GM12878 (cell line): ENCODE results near the gene DIP2C. TPM values are rescaled to one million over a fixed set of nuclear protein-coding genes. Genes with fewer than 3 reads are reported as not detected.

ENCODE experiments used
- ATAC-seq: fragments of 200-7000 bp; cut with Tn5 transposase; 3 replicates; pipeline ENCODE4 v1.9.1; 2020; ENCODE audit warnings: mild to moderate bottlenecking, moderate library complexity
- BruUV-seq: library from RNA; stranded (reverse); fragments of 400-500 nt; replicated peaks from 2 replicates; lab custom pipeline; 2021; lab: Mats Ljungman, UMichigan
- CTCF ChIA-PET: fragments of 300-600 bp; sonication (Branson Sonifier 250); formaldehyde crosslinking; extraction: SDS; loops from one replicate; lab custom pipeline; 2021; ENCODE audit warnings: inconsistent platforms; lab: Yijun Ruan, JAX
- POLR2A ChIA-PET: fragments of 350-600 bp; formaldehyde crosslinking; extraction: SDS; loops from one replicate; lab custom pipeline; 2021; ENCODE audit warnings: inconsistent platforms; lab: Charles Lee
- RAD21 ChIA-PET: fragments of 300-600 bp; sonication (Branson Sonifier 250); formaldehyde crosslinking; loops from one replicate; lab custom pipeline; 2023; ENCODE audit warnings: antibody characterized with exemption; ENCODE audit not compliant: unreplicated experiment; lab: Charles Lee
- SMC1A ChIA-PET: fragments of 300-600 bp; sonication (Branson Sonifier 250); formaldehyde crosslinking; loops from one replicate; lab custom pipeline; 2023; ENCODE audit not compliant: unreplicated experiment, uncharacterized antibody; lab: Charles Lee
- DNase-seq: peaks from one replicate; pipeline ENCODE4 v3.0.0-alpha.2; 2011; ENCODE audit warnings: low read depth, low spot score
- FAIRE-seq: peaks from 3 replicates; lab custom pipeline; 2011; peaks lifted over from hg19 to GRCh38; lab: Jason Lieb, UNC
- H2AFZ ChIP-seq: 2 replicates; pipeline ENCODE4 v1.6.0; 2011; ENCODE audit warnings: low read depth, low read length, control low read depth; ENCODE audit not compliant: control insufficient read depth
- H3K27ac ChIP-seq: 2 replicates; pipeline ENCODE4 v1.5.1; 2011; ENCODE audit warnings: control low read depth; ENCODE audit not compliant: control insufficient read depth, insufficient read depth
- H3K27me3 ChIP-seq, 2 experiments: replicated peaks in 1 of 2; 2 replicates each; pipeline versions ENCODE4 v1.6.0 to v1.6.1; 2011; ENCODE audit warnings: low read length in 1 of 2; ENCODE audit not compliant: control insufficient read depth in 2 of 2, insufficient read depth in 2 of 2
- H3K36me3 ChIP-seq, 2 experiments: 2 replicates each; pipeline ENCODE4 v1.5.1; 2011; ENCODE audit warnings: low read length in 1 of 2; ENCODE audit not compliant: control insufficient read depth in 2 of 2, insufficient read depth in 2 of 2
- H3K4me1 ChIP-seq: 2 replicates; pipeline ENCODE4 v1.6.1; 2011; ENCODE audit warnings: mild to moderate bottlenecking, low read length, moderate library complexity, mixed read lengths; ENCODE audit not compliant: control insufficient read depth, insufficient read depth
- H3K4me2 ChIP-seq: 2 replicates; pipeline ENCODE4 v1.6.0; 2011; ENCODE audit warnings: control low read depth; ENCODE audit not compliant: control insufficient read depth, insufficient read depth
- H3K4me3 ChIP-seq: fragments of 200-600 bp; sonication (generic); 2 replicates; pipeline ENCODE4 v1.5.1; 2016
- H3K79me2 ChIP-seq: 2 replicates; pipeline ENCODE4 v1.6.0; 2011; ENCODE audit warnings: low read length; ENCODE audit not compliant: control insufficient read depth, insufficient read depth
- H3K9ac ChIP-seq: 2 replicates; pipeline ENCODE4 v1.8.0; 2011; ENCODE audit warnings: low read length, control low read depth, mixed read lengths; ENCODE audit not compliant: control insufficient read depth, insufficient read depth
- H3K9me3 ChIP-seq: replicated peaks from 3 replicates; pipeline ENCODE4 v1.5.1; 2011; ENCODE audit warnings: mild to moderate bottlenecking, low read length; ENCODE audit not compliant: control insufficient read depth, insufficient read depth
- H4K20me1 ChIP-seq: 2 replicates; pipeline ENCODE4 v1.6.0; 2011; ENCODE audit not compliant: control insufficient read depth, insufficient read depth
- BHLHE40 ChIP-seq, 2 experiments: fragments of 450-650 bp in 1 of 2; IDR thresholded peaks; 2 replicates each; pipeline ENCODE4 v1.6.1; 2011 to 2017; ENCODE audit warnings: low read depth in 2 of 2, borderline replicate concordance in 1 of 2, improper control_type of control experiment in 1 of 2, low read length in 1 of 2, mild to moderate bottlenecking in 1 of 2
- E2F4 ChIP-seq: IDR thresholded peaks from 2 replicates; pipeline ENCODE4 v1.6.1; 2012; ENCODE audit warnings: low read depth, low read length, improper control_type of control experiment
- HDAC6 ChIP-seq: fragments of 200-600 bp; sonication (generic); IDR thresholded peaks from one replicate; pipeline ENCODE4 v1.8.0; 2017; ENCODE audit warnings: antibody characterized with exemption; ENCODE audit not compliant: unreplicated experiment
- HSF1 ChIP-seq: fragments of 150-350 bp; IDR thresholded peaks from 2 replicates; pipeline ENCODE4 v1.6.1; 2014; ENCODE audit warnings: mild to moderate bottlenecking, low read depth, low read length
- KAT2A ChIP-seq: conservative IDR thresholded peaks from 2 replicates; pipeline ENCODE4 v1.6.1; 2011; ENCODE audit warnings: low read depth, low read length; ENCODE audit not compliant: control insufficient read depth
- MEF2B ChIP-seq: fragments of 450-650 bp; IDR thresholded peaks from 2 replicates; pipeline ENCODE4 v1.6.1; 2018; ENCODE audit warnings: mild to moderate bottlenecking, moderate library complexity; ENCODE audit not compliant: partially characterized antibody, poor library complexity, severe bottlenecking
- MTA2 ChIP-seq: fragments of 450-650 bp; IDR thresholded peaks from 2 replicates; pipeline ENCODE4 v1.6.1; 2016; ENCODE audit warnings: low read depth, mild to moderate bottlenecking, moderate library complexity
- MYB ChIP-seq: fragments of 150-350 bp; IDR thresholded peaks from 2 replicates; pipeline ENCODE4 v1.6.1; 2014; ENCODE audit warnings: mild to moderate bottlenecking, low read depth, low read length, borderline replicate concordance
- PAX5 ChIP-seq: IDR thresholded peaks from 2 replicates; pipeline ENCODE4 v1.6.1; 2011; ENCODE audit warnings: low read depth, low read length, borderline replicate concordance
- POLR2AphosphoS5 ChIP-seq: IDR thresholded peaks from 2 replicates; pipeline ENCODE4 v1.6.1; 2011; ENCODE audit warnings: mild to moderate bottlenecking, low read length, inconsistent platforms
- PRDM15 ChIP-seq: fragments of 450-650 bp; formaldehyde crosslinking; IDR thresholded peaks from 2 replicates; pipeline ENCODE4 v1.4.0; 2020; ENCODE audit warnings: mild to moderate bottlenecking, moderate library complexity
- RAD51 ChIP-seq: fragments of 450-650 bp; IDR thresholded peaks from 2 replicates; pipeline ENCODE4 v1.6.1; 2016; ENCODE audit warnings: moderate library complexity, mild to moderate bottlenecking, inconsistent platforms
- RUNX3 ChIP-seq: IDR thresholded peaks from 2 replicates; pipeline ENCODE4 v1.6.1; 2012; ENCODE audit warnings: low read length, inconsistent platforms
- SKIL ChIP-seq: fragments of 450-650 bp; IDR thresholded peaks from 2 replicates; pipeline ENCODE4 v1.6.1; 2017; ENCODE audit warnings: mild to moderate bottlenecking, low read depth, inconsistent platforms; ENCODE audit not compliant: poor library complexity, severe bottlenecking
- SUZ12 ChIP-seq: fragments of 200-600 bp; sonication (generic); IDR thresholded peaks from one replicate; pipeline ENCODE4 v1.6.1; 2018; ENCODE audit warnings: antibody characterized with exemption, mild to moderate bottlenecking; ENCODE audit not compliant: unreplicated experiment
- TAF1 ChIP-seq: IDR thresholded peaks from 2 replicates; pipeline ENCODE4 v1.6.1; 2011; ENCODE audit warnings: mild to moderate bottlenecking, low read depth, low read length, borderline replicate concordance
- ZZZ3 ChIP-seq: IDR thresholded peaks from 2 replicates; pipeline ENCODE4 v1.6.1; 2011; ENCODE audit warnings: low read depth; ENCODE audit not compliant: control insufficient read depth, insufficient read length
- WGBS: methylation state at CpG from one replicate; pipeline ENCODE4 v1.1.6; 2016; ENCODE audit warnings: low lambda C conversion rate; ENCODE audit not compliant: insufficient replicate concordance, insufficient coverage; ENCODE audit errors: missing lambda C conversion rate; 5-methylcytosine and 5-hydroxymethylcytosine counted together
- in situ Hi-C: fragments of 300-500 bp; cut with MboI; formaldehyde crosslinking; loops from 9 replicates; pipeline ENCODE4 v1.14.3; 2018; ENCODE audit warnings: mixed read lengths
- intact Hi-C: fragments of 100-400 bp; cut with micrococcal nuclease; formaldehyde crosslinking; loops from one replicate; pipeline ENCODE4 v1.14.2; 2022; ENCODE audit not compliant: unreplicated experiment
- polyA plus RNA-seq, 11 experiments: library from polyadenylated mRNA; depleted of rRNA in 4 of 11; unstranded in 6 of 11; stranded (reverse) in 5 of 11; fragments of >200 nt; fragmentation: Nextera tagmentation in 4 of 11; fragmentation: Illumina TruSeq in 1 of 11; extraction: Ambion mirVana in 4 of 11; extraction: Trizol in 1 of 11; gene quantifications; 1 replicate in 1 of 11; 2 replicates in 10 of 11; pipeline versions ENCODE4 v1.2.1 to v1.2.3, GENCODE V29; 2011 to 2016; ENCODE audit warnings: inconsistent platforms in 2 of 11, missing spikeins in 2 of 11, low read depth in 1 of 11
- total RNA-seq, 4 experiments: library from RNA; depleted of rRNA in 3 of 4; stranded (reverse); fragments of >200 nt in 3 of 4; fragmentation: Illumina TruSeq in 1 of 4; extraction: Trizol in 1 of 4; gene quantifications; 2 replicates each; pipeline versions ENCODE4 v1.2.1 to v1.2.3, GENCODE V29; 2013 to 2021

Gene DIP2C
- total and polyA plus RNA-seq, 10 of the 15 experiments (the other 5 are each of a cell fraction or from before 2014, with no cell fraction given): 0.01 to 0.10 (median 0.06) TPM

GRCh38 chr10:271722-272121, 417.7 kb downstream of the DIP2C start:
- POLR2A ChIA-PET: no interaction called here
- intact Hi-C loops: no loop called here
- Histone ChIP-seq H3K79me2 (no peaks in the 10 kb centered on the region), H3K4me1 (0 out of 2 replicates have a peak, but pooled peaks cover 3% of the 10 kb centered on the region), H2AFZ (no peak overlapping the region), H3K4me3 (no peak overlapping the region), H3K27ac (no peak overlapping the region), H3K9ac (no peak overlapping the region), H3K27me3 (no peaks in the 10 kb centered on the region; a peak in 1 of 4 replicates), H3K4me2 (no peak overlapping the region), H3K36me3 (no peaks in the 10 kb centered on the region), H3K9me3 (no peaks in the 10 kb centered on the region), H4K20me1 (no peaks in the 10 kb centered on the region)
- in situ Hi-C loops: no loop called here
- WGBS: 89% methylated on average over 6 of the region's 6 CpGs
- SMC1A ChIA-PET: interaction anchor here (1.1 kb wide), 1 partner anchor 89 kb away, joined by 3 read pairs; no protein-coding TSS in a partner anchor
- DNase-seq (no peak), ATAC-seq (no peak), FAIRE-seq (no peak)
- RAD21 ChIA-PET: no interaction called here
- no TSS peak for BruUV-seq
- TF ChIP-seq MEF2B: no peak
- no peak for TF ChIP-seq HDAC6
- no peak for TF ChIP-seq RAD51
- TF ChIP-seq ZZZ3: no peak
- no peak for TF ChIP-seq TAF1
- no peak for TF ChIP-seq SKIL
- no peak for TF ChIP-seq RUNX3
- no peak for TF ChIP-seq POLR2AphosphoS5
- no peak for TF ChIP-seq MYB
- TF ChIP-seq E2F4: no peak
- no peak for TF ChIP-seq BHLHE40 (IDR thresholded peaks at IDR 0.05; ENCODE audit: borderline replicate concordance in 1 of 2, low read depth in 2 of 2, low read length in 1 of 2)
- TF ChIP-seq KAT2A: no peak
- no peak for TF ChIP-seq PRDM15
- TF ChIP-seq SUZ12: no peak
- no peak for TF ChIP-seq MTA2
- no peak for TF ChIP-seq HSF1
- TF ChIP-seq PAX5: no peak
- CTCF ChIA-PET: no interaction called here
